ENCODE results near the gene ERCC6L2.

Gene ERCC6L2

DNA sequence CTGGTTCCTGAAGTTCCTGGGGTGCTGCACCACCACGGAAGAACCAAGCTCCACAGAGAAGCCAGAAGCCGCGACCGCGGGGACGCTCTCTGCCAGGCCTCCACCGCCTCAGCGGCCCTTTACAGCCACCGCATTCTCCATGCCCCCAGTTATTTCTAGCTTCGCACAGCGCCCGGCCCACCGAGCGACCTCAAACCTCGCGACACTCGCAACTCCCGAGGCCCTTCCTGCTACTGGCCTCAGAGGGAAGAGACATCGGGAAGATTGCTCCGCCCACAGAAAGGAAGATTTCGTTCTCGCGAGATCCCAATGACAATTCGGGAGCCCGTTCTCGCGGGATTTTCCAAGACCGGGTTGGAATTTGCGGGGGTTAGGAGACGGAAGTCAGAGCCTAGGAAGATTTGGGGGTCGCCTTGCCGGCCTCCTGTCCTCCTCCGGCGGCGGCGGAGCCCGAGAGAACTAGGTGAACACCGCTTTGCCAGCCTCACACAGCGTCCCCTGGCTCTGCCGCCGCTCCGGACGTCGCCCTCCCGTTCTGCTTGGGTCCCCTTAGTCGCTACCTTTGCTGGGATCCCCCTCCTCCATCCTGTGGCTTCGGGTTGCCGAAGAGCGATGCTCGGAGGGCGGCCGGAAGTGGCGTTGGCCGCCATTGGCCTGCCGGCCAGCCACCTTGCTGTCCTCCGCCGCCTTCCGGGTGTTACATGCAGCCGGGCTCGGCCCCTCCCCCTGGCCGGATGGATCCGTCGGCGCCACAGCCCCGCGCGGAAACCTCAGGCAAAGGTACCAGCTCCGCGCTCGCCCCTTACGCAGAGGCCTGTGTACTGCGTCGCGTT lies at the start of gene ERCC6L2:
ERCC6L2 (plus strand) TSS at position 387 of the 833 bp plus-strand sequence; CDS start at position 735, 348 bp downstream.
- DNase-seq, result peak; percentile 98

DNA sequence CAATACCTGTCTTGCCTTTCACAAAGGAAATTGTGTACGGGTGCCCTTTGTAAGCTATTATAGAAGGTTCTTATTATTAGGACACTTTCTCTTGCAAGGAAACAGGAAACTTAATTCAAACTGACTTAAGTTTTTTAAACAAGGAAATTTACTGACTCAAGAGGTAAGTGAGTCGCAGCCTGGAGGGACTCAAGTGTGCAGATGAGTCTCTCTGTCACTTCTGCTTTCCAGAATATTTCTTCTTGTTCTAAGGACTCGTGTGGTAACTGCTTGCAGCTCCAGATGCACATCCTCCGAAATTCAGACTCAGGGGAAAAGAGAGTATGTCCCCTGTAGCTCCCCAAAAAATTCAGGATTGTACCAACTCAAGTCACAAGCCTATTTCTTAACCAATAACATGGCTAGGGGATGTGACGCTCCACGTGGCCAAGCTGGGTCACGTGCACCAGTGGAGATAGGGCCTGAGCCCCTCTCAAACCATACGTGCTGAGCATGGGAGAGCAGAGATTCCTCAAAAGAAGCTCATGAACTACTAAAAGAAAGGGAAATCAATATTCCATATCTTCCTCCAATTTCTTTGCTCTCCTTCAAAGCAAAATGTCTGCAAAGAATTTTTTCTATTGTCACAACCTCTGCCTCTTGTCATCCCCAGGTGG lies 49.2 kb upstream of the ERCC6L2 start:
- DNase-seq, result no peak

DNA sequence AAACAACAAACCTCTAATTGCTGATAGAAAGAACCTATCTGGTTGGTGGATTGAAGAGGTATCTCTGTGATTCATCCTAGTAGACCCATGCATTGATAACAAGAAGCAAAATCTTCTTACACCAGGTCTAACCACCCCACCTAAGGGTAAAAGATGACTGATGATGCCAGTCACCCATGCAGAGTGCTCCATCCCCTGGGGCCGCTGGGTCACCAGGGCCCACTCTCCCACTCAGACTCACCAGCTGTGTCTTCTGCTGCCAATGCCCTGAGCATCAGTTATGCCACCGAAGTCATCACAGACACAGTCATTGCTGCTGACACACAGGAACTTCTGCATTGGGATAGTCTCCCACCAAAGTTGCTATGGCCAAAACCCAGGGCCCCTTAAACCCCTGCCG lies 44.7 kb upstream of the ERCC6L2 start:
- DNase-seq, result no peak

DNA sequence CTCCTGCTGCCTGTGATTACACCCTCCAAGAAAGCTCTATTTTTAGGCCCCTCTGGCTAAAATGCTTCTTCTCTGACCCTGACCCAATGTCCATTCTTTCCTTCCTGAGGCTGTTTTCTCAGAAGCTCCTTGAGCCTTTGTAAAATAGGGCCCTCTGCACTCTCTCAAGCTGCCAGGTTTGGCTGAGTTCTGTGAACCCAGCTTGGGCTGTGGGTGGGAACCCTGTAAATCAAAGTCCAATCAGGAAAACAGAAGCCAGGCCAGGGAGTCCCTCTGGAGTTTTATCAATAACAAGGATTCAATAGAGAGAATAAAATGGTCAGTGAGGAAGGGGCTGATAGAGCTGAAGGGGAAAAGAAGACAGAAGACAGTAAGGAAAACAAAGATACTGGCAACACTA lies 43.7 kb upstream of the ERCC6L2 start:
- no peak for DNase-seq

GRCh38 chr9:95833546-95834178 lies 41.8 kb upstream of the ERCC6L2 start:
- DNase-seq, result no peak

DNA sequence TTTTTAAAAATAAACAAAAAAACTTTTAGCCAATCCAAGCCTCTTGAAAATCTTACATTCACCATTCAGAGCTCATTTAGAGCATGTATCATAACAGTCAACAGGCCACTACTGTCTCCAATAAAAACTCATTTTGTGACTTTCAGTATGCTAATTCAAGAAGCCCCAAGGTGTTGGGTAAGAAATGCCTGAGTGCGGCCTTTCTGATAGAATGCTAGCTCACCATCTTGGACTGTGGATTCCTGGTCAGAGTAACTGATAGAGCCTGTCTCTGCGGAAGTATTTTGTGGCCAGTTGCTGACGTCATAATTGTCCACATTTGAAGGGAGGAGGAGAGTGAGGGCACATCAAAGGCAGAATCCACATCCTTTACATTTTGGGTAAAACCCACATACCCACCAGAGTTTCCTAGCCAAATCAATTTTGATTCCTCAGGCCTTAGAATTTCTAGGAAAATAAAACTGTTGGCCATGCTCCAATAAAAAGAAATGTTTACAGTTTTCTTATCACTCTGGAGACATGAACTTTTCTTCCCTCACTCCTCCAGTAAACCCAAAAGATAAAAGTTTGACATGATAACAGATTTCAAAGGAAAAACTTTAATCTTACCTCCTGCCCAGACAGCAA lies 41.1 kb upstream of the ERCC6L2 start:
- DNase-seq, result no peak

GRCh38 chr9:95835393-95835792 lies 40.1 kb upstream of the ERCC6L2 start:
- DNase-seq, result no peak

DNA sequence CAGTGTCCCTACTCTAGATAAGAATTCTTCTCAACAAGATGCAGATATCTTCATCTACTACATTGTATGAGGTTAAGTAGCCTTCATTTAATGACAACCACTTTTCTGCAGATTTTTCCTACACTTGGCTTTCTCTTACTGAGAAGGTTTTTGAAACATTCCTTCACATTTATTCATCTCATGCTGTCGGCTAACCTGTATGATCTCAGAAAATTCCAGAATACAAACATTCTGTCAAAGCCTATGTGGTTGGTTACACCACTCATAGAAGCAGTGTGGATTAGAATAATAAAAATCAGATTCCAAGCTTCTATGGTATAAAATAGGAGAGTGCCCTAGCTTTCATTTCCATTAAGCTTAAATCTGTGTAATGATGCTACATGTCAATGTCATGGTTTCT lies 39.4 kb upstream of the ERCC6L2 start:
- DNase-seq, result no peak

GRCh38 chr9:95839012-95839411 lies 36.5 kb upstream of the ERCC6L2 start:
- DNase-seq, result no peak

DNA sequence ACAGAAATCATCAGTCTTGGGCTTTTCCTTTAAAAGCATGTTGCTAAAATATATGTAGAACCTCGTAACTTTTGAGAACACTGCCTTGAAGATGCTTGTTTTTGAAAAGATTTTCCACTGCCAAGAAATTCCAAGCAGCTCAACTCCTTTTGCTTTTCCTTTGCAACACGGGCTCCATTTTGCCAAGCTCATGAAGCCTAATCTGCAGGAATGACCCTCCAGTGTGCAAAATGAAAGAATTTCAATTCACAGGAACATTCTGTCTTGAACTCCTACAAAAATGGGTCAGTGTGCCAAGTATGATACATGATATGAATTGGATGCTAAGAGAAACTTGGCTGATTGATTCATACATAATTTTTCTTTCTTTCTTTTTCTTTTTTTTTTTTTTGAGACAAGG lies 35.4 kb upstream of the ERCC6L2 start:
- DNase-seq, result no peak

DNA sequence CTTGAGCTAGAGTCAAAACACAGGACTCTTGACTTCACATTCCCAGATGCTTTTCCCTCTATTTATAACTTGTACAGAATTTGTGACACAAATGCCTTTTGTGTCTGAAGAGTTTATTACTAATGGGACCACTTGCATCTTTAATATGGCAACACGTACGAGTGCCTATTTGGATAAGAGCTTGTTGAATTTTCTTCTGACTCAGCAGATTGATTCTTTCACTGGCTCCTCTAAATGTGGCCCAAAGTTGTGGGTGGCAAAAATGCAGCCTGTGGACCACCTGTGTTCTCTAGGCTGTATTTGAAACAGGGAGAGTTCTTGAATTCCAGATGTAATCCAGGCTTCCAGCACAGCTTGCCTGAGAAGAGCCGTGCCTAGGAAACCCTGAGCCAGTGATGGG lies 34.1 kb upstream of the ERCC6L2 start:
- DNase-seq, result no peak

DNA sequence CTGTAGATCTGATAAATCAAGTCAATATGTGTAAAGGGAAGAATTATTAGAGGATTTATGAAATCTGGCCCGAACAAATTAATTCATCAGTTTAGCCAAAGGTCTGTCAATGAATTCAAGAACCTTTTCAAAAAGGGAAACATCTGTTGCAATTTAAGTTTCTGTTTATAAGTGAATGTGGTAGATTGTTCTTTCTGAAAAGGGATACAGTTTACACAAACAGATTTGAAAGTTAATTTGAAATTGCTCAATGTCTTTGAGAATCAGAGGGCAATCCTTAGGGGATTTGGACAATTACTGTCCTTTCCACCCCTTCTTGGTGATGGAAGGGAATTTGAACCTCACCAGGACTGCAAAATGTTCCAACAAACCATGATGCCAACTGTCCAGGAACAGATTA lies 29.7 kb upstream of the ERCC6L2 start:
- DNase-seq, result no peak

DNA sequence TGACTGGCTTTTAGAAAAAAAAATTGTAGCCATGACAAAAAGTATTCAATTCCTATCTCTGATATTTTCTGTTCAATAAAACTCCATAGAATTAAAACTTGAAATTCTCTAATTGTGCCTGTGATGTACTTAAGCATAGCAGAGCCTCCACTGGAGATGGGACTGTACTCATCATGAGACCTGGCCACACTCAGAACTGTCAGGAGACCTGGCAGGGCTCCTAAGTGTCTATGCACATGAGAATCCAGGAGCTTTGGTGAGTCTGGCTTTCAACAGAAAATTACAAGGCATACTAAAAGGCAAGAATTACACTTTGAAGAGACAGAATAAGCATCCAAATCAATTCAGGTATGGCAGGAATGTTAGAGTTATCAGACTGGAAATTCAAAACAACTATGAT lies 26.7 kb upstream of the ERCC6L2 start:
- no peak for DNase-seq

- DNase-seq, result peak in 1 of 2 experiments; percentile 6
Observed at GRCh38 chr9:95852059-95853032, 23.1 kb upstream of the ERCC6L2 start.

DNA sequence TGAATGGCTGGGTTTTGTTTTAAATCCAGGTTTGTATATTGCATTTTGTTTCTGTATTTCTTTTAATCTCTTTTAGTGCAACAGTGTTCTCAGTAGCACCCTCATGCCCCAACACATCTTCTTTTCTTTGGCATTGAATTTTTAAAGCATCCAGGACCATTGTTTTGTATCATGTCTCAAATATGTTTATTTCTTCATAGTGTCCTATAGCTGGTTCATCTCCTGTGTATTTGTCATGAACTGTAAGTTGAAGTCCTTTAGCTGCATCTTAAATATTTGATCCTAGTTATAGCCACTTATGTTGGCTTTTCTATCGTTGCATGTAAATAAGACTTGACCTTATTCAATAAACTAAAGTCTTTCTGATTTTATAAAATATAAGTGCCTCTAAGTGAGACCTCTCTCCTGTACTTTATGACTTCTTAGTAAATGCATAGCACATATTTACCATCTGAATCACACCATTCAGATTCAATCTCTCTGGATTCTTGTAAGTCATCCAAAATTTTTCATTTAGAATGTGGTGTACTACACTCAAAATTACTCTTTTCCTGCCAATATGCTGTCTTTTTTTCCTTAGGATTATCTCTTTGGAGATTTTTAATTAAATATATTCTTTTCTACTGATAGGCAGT lies 21.0 kb upstream of the ERCC6L2 start:
- no peak for DNase-seq

- no peak for DNase-seq
Observed at GRCh38 chr9:95855961-95856360, 19.5 kb upstream of the ERCC6L2 start.

GRCh38 chr9:95857124-95857523 lies 18.4 kb upstream of the ERCC6L2 start:
- peak; percentile 28 to 38 for DNase-seq

DNA sequence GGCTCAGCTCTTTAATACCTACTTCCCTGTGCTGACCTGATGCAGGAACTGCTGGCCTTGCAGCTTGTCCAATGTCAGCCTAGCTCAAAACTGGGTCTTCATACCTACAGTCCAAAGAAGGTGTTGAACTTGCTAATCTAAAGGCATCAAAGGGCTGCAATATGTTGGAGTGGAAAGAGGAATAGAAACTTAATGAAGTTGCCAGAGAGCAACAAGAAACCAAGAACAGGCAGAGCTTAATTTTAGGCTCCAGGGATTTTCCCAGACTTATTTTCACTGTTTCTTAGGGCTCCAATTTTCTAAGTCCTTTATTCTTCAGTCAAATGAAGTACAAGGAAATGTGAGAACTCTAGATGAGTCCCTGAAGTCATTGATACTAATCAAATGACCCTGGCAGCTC lies 17.6 kb upstream of the ERCC6L2 start:
- DNase-seq, result no peak

- no peak for DNase-seq
Observed at GRCh38 chr9:95862343-95862742, 13.1 kb upstream of the ERCC6L2 start.

DNA sequence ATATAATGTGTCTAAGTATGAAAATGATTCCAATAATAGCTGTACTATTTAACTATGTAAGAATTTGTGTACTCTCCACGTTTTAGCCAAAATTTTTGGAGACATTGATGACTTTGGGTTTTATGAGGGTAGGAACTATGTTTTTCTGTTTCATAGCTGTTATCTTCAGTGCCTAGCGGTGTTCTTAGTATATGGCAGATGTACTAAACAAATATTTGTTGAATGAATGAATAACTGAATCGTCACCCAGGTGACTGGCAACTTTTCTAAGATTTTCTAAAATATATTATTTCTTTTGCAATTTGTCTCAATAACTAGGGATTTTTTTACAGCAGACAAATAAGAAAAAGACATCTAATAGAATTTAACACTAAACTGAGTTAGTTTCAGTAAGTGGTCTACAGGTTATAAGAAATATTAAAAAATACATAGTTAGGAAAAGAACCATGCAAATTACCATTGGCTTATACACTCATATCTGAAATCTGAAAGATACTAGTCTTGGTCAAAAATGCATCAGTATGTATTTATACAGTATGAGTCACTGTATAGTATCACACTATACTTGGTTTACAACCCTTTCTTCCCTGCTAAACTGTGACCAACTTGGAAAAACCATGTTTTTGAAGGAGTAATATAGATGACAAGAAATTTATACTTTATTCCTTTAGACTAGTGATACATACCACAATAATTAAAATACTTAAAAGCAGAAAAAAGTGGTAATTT lies 10.5 kb upstream of the ERCC6L2 start:
- no peak for DNase-seq

DNA sequence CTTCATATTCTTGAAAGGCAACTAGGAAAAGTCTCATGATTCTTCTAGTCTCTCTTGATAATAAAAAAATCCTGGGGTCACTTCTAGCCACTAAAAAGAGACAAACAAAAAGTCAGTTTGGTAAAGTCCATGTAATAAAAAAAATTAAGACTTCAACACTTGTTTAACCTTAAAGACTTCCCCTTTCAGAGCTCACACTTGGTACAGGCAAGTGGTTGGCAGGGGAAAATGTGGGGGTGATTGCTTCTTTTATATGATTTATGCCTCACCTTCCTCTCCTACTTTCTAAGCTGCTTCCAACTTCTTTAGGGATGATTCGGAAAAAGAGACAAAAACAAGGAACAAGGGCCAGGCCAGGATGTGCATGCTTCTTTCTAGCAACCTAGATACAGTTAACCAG lies 5.1 kb upstream of the ERCC6L2 start:
- no peak for DNase-seq
